Measurements from ENCODE around the gene AGBL1.

The AGBL1 gene

DNA sequence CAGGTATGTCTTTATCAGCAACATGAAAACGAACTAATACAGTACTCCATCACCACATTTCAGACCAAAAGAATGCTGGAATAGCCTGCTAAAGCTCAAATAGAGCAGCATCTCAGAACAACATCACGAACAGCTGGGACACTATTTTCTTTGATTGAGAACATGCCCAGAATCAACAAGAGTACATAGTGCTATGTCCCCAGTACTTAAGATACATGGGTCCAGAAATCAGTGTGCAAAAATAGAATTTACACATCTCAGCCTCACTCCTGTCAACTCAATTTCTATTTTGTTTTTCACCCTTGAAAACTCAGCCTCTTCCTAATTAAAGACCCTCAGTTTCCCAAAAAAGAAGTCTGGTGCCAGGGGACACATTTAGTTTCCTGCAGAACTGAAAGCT is 753.9 kb downstream of the AGBL1 start:
- Histone ChIP-seq H3K4me3 (replicated peaks; ENCODE audit: insufficient read depth, low read length) (no peak overlapping the region), H3K27ac (replicated peaks) (no peak overlapping the region), H3K27me3 (ENCODE audit: insufficient read depth, poor library complexity, severe bottlenecking) (no peaks in the 10 kb centered on the region)
- DNase-seq (ENCODE audit: low read depth in 1 of 2, low spot score in 1 of 2): no peak
- TF ChIP-seq, protein P1, sequence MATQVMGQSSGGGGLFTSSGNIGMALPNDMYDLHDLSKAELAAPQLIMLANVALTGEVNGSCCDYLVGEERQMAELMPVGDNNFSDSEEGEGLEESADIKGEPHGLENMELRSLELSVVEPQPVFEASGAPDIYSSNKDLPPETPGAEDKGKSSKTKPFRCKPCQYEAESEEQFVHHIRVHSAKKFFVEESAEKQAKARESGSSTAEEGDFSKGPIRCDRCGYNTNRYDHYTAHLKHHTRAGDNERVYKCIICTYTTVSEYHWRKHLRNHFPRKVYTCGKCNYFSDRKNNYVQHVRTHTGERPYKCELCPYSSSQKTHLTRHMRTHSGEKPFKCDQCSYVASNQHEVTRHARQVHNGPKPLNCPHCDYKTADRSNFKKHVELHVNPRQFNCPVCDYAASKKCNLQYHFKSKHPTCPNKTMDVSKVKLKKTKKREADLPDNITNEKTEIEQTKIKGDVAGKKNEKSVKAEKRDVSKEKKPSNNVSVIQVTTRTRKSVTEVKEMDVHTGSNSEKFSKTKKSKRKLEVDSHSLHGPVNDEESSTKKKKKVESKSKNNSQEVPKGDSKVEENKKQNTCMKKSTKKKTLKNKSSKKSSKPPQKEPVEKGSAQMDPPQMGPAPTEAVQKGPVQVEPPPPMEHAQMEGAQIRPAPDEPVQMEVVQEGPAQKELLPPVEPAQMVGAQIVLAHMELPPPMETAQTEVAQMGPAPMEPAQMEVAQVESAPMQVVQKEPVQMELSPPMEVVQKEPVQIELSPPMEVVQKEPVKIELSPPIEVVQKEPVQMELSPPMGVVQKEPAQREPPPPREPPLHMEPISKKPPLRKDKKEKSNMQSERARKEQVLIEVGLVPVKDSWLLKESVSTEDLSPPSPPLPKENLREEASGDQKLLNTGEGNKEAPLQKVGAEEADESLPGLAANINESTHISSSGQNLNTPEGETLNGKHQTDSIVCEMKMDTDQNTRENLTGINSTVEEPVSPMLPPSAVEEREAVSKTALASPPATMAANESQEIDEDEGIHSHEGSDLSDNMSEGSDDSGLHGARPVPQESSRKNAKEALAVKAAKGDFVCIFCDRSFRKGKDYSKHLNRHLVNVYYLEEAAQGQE (IDR thresholded peaks at IDR 0.05; ENCODE audit: insufficient replicate concordance, low read depth): no peak
- no peak for TF ChIP-seq SPI1 (IDR thresholded peaks at IDR 0.05; ENCODE audit: borderline replicate concordance, low read depth)
- TF ChIP-seq, protein P2, sequence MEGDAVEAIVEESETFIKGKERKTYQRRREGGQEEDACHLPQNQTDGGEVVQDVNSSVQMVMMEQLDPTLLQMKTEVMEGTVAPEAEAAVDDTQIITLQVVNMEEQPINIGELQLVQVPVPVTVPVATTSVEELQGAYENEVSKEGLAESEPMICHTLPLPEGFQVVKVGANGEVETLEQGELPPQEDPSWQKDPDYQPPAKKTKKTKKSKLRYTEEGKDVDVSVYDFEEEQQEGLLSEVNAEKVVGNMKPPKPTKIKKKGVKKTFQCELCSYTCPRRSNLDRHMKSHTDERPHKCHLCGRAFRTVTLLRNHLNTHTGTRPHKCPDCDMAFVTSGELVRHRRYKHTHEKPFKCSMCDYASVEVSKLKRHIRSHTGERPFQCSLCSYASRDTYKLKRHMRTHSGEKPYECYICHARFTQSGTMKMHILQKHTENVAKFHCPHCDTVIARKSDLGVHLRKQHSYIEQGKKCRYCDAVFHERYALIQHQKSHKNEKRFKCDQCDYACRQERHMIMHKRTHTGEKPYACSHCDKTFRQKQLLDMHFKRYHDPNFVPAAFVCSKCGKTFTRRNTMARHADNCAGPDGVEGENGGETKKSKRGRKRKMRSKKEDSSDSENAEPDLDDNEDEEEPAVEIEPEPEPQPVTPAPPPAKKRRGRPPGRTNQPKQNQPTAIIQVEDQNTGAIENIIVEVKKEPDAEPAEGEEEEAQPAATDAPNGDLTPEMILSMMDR (IDR thresholded peaks at IDR 0.05; ENCODE audit: insufficient read depth, low read length): no peak
- TF ChIP-seq POLR2AphosphoS5 (IDR thresholded peaks at IDR 0.05; ENCODE audit: low read depth): no peak

DNA sequence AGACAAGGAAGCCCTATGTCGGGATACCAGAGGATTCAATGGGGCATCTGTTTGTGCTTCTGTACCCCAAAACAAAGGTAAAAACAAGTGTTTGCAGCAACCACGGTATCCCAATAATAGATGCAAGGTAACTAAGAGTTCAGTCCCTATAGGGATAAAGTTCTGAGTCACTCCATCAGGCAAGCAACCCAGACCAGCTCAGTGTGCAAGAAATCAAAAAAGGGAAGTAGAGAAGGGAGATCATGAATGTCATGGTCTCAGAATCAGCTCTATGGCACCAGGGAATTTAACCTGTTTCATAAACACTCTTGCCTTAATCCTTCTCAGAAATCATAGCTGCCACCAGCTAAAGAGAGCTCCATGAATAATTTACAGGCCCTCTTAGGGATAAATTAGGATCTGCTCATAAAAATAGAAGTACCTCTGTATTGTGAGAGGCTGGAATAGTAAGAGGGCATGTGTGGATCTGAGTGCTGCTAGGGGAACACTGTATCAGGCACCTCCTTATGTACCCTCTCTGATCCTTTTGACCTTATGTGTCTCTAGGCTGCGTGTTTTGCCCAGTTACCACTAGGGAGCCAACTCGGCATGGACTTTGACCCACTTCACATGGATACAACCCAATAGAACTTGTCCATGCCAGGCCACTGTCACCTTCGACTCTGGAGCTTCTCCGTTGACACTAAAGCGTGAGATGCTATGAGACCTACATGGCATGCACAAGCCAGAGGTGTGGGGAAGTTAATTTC is 754.6 kb downstream of the AGBL1 start:
- Histone ChIP-seq H3K27me3 (ENCODE audit: insufficient read depth, poor library complexity, severe bottlenecking) (no peaks in the 10 kb centered on the region), H3K27ac (replicated peaks) (no peak overlapping the region), H3K4me3 (replicated peaks; ENCODE audit: insufficient read depth, low read length) (no peak overlapping the region)
- TF ChIP-seq SPI1 (IDR thresholded peaks at IDR 0.05; ENCODE audit: borderline replicate concordance, low read depth) (no peak; the same call in 1 of the 2 replicates), POLR2AphosphoS5 (IDR thresholded peaks at IDR 0.05; ENCODE audit: low read depth) (no peak), GABPA (IDR thresholded peaks at IDR 0.05; ENCODE audit: low read depth) (no peak)
- TF ChIP-seq, protein P2 (IDR thresholded peaks at IDR 0.05; ENCODE audit: insufficient read depth, low read length): no peak
- TF ChIP-seq, protein P1 (IDR thresholded peaks at IDR 0.05; ENCODE audit: insufficient replicate concordance, low read depth): no peak
- DNase-seq (ENCODE audit: low read depth in 1 of 2, low spot score in 1 of 2): no peak

DNA sequence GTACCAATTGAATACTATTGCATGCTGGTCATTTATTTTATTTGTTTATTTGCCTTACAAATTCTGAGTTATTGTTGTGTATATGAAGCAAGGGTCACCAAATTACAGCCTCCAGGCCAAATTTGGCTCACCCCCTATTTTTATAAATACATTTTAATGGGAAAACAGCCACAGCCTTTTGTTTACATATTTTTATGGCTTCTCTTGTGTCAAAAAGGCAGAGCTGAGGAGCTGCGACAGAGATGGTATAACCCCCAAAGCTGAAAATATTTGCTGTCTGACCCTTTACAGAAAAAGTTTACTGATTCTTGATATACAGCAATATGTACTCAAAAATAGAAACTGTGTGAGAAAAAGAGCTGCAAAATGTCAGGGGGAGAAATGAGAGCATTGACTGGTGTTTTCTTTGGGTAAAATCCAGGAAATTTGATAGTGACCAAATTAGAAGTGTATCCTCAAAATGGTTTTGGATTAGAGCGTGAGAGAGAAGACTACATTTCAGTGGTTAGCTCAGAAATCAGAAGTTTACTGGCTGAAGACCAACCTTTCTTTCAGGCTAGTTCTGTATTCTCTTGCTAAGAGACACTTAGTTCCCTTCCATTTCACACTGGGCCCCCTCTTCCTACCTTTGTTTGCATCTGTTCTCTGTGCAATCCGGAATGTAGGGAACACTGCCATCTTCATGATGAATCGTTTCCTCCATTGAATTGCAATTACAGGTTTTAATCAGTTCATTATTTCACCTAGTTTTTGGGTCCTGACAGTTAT is 757.8 kb downstream of the AGBL1 start:
- H3K27ac ChIP-seq (replicated peaks): no peak overlapping the region
- H3K4me3 ChIP-seq (replicated peaks; ENCODE audit: insufficient read depth, low read length): no peak overlapping the region
- TF ChIP-seq GABPA (IDR thresholded peaks at IDR 0.05; ENCODE audit: low read depth) (no peak), POLR2AphosphoS5 (IDR thresholded peaks at IDR 0.05; ENCODE audit: low read depth) (no peak), SPI1 (IDR thresholded peaks at IDR 0.05; ENCODE audit: borderline replicate concordance, low read depth) (no peak)
- TF ChIP-seq, protein P1 (IDR thresholded peaks at IDR 0.05; ENCODE audit: insufficient replicate concordance, low read depth): no peak
- TF ChIP-seq, protein P2 (IDR thresholded peaks at IDR 0.05; ENCODE audit: insufficient read depth, low read length): no peak
- DNase-seq (ENCODE audit: low read depth in 1 of 2, low spot score in 1 of 2): no peak
- no peaks in the 10 kb centered on the region for H3K27me3 ChIP-seq (ENCODE audit: insufficient read depth, poor library complexity, severe bottlenecking)

Data from HL-60 (cell line).